MCF 10A (cell line): ENCODE measurements around the gene CASP2. TPM values are rescaled to one million over a fixed set of nuclear protein-coding genes. Genes with fewer than 3 reads are reported as not detected.

ENCODE experiments used
- BruUV-seq: library from RNA; stranded (reverse); fragments of 400-500 nt; replicated peaks from 2 replicates; lab custom pipeline; 2021; lab: Mats Ljungman, UMichigan
- CTCF ChIA-PET: fragments of 300-600 bp; sonication (Branson Sonifier 250); formaldehyde crosslinking; extraction: SDS; loops from one replicate; lab custom pipeline; 2021; ENCODE audit warnings: antibody characterized with exemption, inconsistent platforms; lab: Yijun Ruan, JAX
- POLR2A ChIA-PET: fragments of 300-600, 350-650 bp; sonication (Branson Sonifier 250); formaldehyde crosslinking; extraction: SDS; loops from one replicate; lab custom pipeline; 2020; ENCODE audit warnings: antibody characterized with exemption, inconsistent platforms; lab: Yijun Ruan, JAX
- DNase-seq: peaks from one replicate; pipeline ENCODE4 v3.0.0-alpha.2; 2018; ENCODE audit not compliant: unreplicated experiment
- H3K27ac Mint-ChIP-seq: one replicate; pipeline ENCODE4 v1.8.0; 2022; ENCODE audit warnings: mild to moderate bottlenecking, low read depth, mixed read lengths; ENCODE audit not compliant: unreplicated experiment
- H3K27me3 Mint-ChIP-seq: one replicate; pipeline ENCODE4 v1.8.0; 2022; ENCODE audit warnings: mixed read lengths; ENCODE audit not compliant: insufficient read depth, unreplicated experiment
- H3K36me3 Mint-ChIP-seq: one replicate; pipeline ENCODE4 v1.8.0; 2022; ENCODE audit warnings: mild to moderate bottlenecking, moderate library complexity, mixed read lengths; ENCODE audit not compliant: insufficient read depth, unreplicated experiment
- H3K4me1 Mint-ChIP-seq: one replicate; pipeline ENCODE4 v1.8.0; 2022; ENCODE audit warnings: mixed read lengths; ENCODE audit not compliant: insufficient read depth, unreplicated experiment
- H3K4me3 Mint-ChIP-seq: one replicate; pipeline ENCODE4 v1.8.0; 2022; ENCODE audit warnings: mild to moderate bottlenecking, moderate library complexity, mixed read lengths; ENCODE audit not compliant: unreplicated experiment
- H3K9me3 Mint-ChIP-seq: one replicate; pipeline ENCODE4 v1.8.0; 2022; ENCODE audit warnings: mixed read lengths; ENCODE audit not compliant: unreplicated experiment
- CTCF ChIP-seq: fragments of 200-600 bp; IDR thresholded peaks from one replicate; pipeline ENCODE4 v1.8.0; 2022; ENCODE audit warnings: antibody characterized with exemption, mild to moderate bottlenecking; ENCODE audit not compliant: unreplicated experiment
- intact Hi-C: fragments of 100-400 bp; cut with micrococcal nuclease; formaldehyde crosslinking; loops from 2 replicates; pipeline ENCODE4 v1.14.1; 2022
- total RNA-seq: library from RNA; stranded (reverse); gene quantifications from 2 replicates; pipeline ENCODE4 v1.2.3, GENCODE V29; 2022

Gene CASP2
- total RNA-seq, 1 experiment from 2014 or later = 15.1 TPM

DNA sequence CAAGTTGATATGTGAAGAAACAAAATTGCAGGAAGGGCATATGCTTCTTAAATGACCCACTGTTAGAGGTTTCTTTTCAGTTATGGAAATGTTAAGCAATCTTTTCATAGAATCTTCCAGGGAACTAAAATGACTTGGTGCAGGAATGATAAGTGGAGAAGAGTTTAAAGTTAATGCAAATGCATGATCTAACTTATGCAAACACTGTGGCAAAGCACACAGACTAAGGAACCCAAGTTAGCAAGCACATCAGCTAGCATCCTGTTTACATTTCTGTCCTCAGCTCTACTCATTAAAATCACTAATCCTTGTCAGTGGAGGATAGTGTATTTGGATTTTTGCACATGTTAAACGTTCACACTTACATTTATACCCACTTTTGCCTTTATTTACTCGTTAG is 37.1 kb downstream of the CASP2 start:
- BruUV-seq = no TSS peak
- Mint-ChIP-seq H3K36me3 (peaks cover 5% of the 10 kb centered on the region), H3K4me3 (no peak overlapping the region), H3K4me1 (peaks cover 12% of the 10 kb centered on the region), H3K27ac (no peak overlapping the region), H3K9me3 (no peaks in the 10 kb centered on the region), H3K27me3 (no peaks in the 10 kb centered on the region)
- CTCF ChIA-PET = no interaction called here
- POLR2A ChIA-PET = no interaction called here
- no peak for DNase-seq
- intact Hi-C loops = no loop called here
- no peak for TF ChIP-seq CTCF

DNA sequence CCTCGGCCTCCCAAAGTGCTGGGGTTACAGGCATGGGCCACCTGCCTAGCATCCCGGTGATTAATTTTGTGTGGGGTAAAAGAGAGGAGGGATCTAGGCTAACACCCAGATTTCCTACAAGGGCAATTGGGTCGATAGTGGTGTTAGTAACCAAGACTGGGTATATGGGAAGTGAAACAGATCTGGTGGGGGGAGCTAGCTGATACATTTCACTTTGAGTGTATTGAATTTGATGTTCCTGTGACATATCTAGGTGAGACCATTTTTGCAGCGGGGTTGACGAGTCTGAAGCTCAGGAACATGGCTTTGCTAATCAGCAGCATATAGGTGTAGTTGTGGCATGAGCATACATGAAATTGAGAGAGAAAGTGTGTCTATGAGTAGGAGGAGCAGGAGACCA is 39.8 kb downstream of the CASP2 start:
- no peak for TF ChIP-seq CTCF
- no peaks in the 10 kb centered on the region for H3K36me3 Mint-ChIP-seq
- no peaks in the 10 kb centered on the region for H3K27me3 Mint-ChIP-seq
- intact Hi-C loops = no loop called here
- no peak for DNase-seq
- no peak overlapping the region for H3K4me3 Mint-ChIP-seq
- H3K4me1 Mint-ChIP-seq = peaks cover 12% of the 10 kb centered on the region
- BruUV-seq = no TSS peak
- POLR2A ChIA-PET = interaction anchor here (0.7 kb wide), 1 partner anchor 32 kb away, joined by 3 read pairs; no protein-coding TSS in a partner anchor
- no peaks in the 10 kb centered on the region for H3K9me3 Mint-ChIP-seq
- H3K27ac Mint-ChIP-seq = no peak overlapping the region
- CTCF ChIA-PET = no interaction called here

GRCh38 chr7:143329471-143330170 is 41.5 kb downstream of the CASP2 start:
- POLR2A ChIA-PET = interaction anchor here (1.1 to 2.4 kb wide), 2 partner anchors 9 to 11 kb away, joined by 3 to 8 read pairs; no protein-coding TSS in a partner anchor
- Mint-ChIP-seq H3K36me3 (no peaks in the 10 kb centered on the region), H3K4me3 (no peak overlapping the region), H3K27ac (no peak overlapping the region), H3K27me3 (no peaks in the 10 kb centered on the region), H3K9me3 (no peaks in the 10 kb centered on the region), H3K4me1 (peaks cover 12% of the 10 kb centered on the region)
- BruUV-seq = no TSS peak
- no peak for DNase-seq
- intact Hi-C loops = no loop called here
- TF ChIP-seq CTCF = no peak
- CTCF ChIA-PET = interaction anchor here (2.1 to 2.3 kb wide), 2 partner anchors 11 to 89 kb away, joined by 7 to 13 read pairs; no protein-coding TSS in a partner anchor

GRCh38 chr7:143331179-143331801 is 43.1 kb downstream of the CASP2 start:
- Mint-ChIP-seq H3K9me3 (no peaks in the 10 kb centered on the region), H3K4me1 (peaks cover 12% of the 10 kb centered on the region), H3K27me3 (no peaks in the 10 kb centered on the region), H3K4me3 (no peak overlapping the region), H3K27ac (peak overlapping the region; percentile 88), H3K36me3 (no peaks in the 10 kb centered on the region)
- peak; percentile 92 for DNase-seq
- ChIA-PET CTCF (interaction anchor here (0.7 to 2.3 kb wide), 11 partner anchors 9 to 91 kb away, joined by 3 to 13 read pairs (median 4); no protein-coding TSS in a partner anchor), POLR2A (interaction anchor here (0.5 to 2.4 kb wide), 16 partner anchors 9 to 391 kb away, joined by 3 to 18 read pairs (median 4); partner anchors contain the start of genes CASP2, FAM131B, GSTK1 and ZYX)
- TF ChIP-seq CTCF = no peak
- no TSS peak for BruUV-seq
- intact Hi-C loops = no loop called here
